HCT116 (cell line): Measurements from ENCODE around the gene XPNPEP1.

ENCODE experiments used
- SRF ChIP-seq: IDR thresholded peaks from 2 replicates; pipeline ENCODE4 v1.6.1; 2012; ENCODE audit warnings: low read depth
- TCF7L2 ChIP-seq: IDR thresholded peaks from 2 replicates; pipeline ENCODE4 v1.7.0; 2011; ENCODE audit warnings: borderline replicate concordance, inconsistent platforms; ENCODE audit not compliant: insufficient read depth, insufficient read length; ENCODE audit errors: extremely low read depth
- TF ChIP-seq, protein P1 (sequence below), 3 experiments: fragments of 200-600 bp in 1 of 3; sonication (generic) in 1 of 3; IDR thresholded peaks in 2 of 3; conservative IDR thresholded peaks in 1 of 3; 2 replicates each; pipeline ENCODE4 v1.5.1; 2012 to 2017; ENCODE audit warnings: low read depth in 2 of 3, low read length in 2 of 3, antibody characterized with exemption in 1 of 3, borderline replicate concordance in 1 of 3, control low read depth in 1 of 3, mild to moderate bottlenecking in 1 of 3, mixed read lengths in 1 of 3, mixed run types in 1 of 3, moderate library complexity in 1 of 3; ENCODE audit not compliant: insufficient read depth in 1 of 3

DNA sequence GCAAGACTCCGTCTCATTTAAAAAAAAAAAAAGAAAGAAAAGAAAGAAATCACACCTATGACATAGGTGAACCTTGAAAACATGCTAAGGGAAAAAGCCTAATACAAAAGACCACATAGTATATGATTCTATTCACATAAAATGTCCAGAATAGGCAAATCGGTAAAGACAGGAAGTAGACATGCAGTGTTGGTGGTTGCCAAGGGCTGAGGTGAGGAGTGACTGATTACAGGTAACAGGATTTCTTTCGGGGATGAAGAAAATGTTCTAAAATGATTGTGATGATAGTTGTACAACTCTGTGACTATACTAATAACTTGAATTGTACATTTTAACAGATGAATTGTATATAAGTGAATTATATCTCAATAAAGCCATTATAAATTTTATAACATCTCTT lies 3.3 kb downstream of the XPNPEP1 start:
- TF ChIP-seq, protein P1, sequence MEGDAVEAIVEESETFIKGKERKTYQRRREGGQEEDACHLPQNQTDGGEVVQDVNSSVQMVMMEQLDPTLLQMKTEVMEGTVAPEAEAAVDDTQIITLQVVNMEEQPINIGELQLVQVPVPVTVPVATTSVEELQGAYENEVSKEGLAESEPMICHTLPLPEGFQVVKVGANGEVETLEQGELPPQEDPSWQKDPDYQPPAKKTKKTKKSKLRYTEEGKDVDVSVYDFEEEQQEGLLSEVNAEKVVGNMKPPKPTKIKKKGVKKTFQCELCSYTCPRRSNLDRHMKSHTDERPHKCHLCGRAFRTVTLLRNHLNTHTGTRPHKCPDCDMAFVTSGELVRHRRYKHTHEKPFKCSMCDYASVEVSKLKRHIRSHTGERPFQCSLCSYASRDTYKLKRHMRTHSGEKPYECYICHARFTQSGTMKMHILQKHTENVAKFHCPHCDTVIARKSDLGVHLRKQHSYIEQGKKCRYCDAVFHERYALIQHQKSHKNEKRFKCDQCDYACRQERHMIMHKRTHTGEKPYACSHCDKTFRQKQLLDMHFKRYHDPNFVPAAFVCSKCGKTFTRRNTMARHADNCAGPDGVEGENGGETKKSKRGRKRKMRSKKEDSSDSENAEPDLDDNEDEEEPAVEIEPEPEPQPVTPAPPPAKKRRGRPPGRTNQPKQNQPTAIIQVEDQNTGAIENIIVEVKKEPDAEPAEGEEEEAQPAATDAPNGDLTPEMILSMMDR (IDR thresholded peaks at IDR 0.05 in 2 of 3, conservative IDR thresholded peaks at IDR 0.05 in 1 of 3; ENCODE audit: borderline replicate concordance in 1 of 3, insufficient read depth in 1 of 3, low read depth in 2 of 3, low read length in 2 of 3): no peak
- TF ChIP-seq TCF7L2 (no peak), SRF (no peak)
